AG08395 (cell line): ENCODE results near the gene CORO6.

Experiments
- DNase-seq: peaks from one replicate; pipeline ENCODE4 v3.0.0; 2012; ENCODE audit warnings: mixed read lengths, low spot score

The CORO6 gene

GRCh38 chr17:29630630-29631193 is 8.0 kb upstream of the CORO6 start:
- DNase-seq: no peak

- DNase-seq: no peak
These were observed 7.1 kb upstream of the CORO6 start for GRCh38 chr17:29629839-29630238.

GRCh38 chr17:29628644-29629043 is 5.9 kb upstream of the CORO6 start:
- DNase-seq: no peak

- DNase-seq: no peak
These were observed 5.2 kb upstream of the CORO6 start for GRCh38 chr17:29627951-29628350.

GRCh38 chr17:29625037-29625750 is 2.5 kb upstream of the CORO6 start:
- DNase-seq: peak; percentile 59

- no peak for DNase-seq
These were observed 1.9 kb upstream of the CORO6 start for GRCh38 chr17:29624586-29624985.

- DNase-seq: no peak
These were observed 553 bp upstream of the CORO6 start for GRCh38 chr17:29623283-29623647.

GRCh38 chr17:29621751-29622194 is 939 bp downstream of the CORO6 start:
- DNase-seq: no peak

GRCh38 chr17:29620779-29621500 is 1.8 kb downstream of the CORO6 start:
- DNase-seq: no peak

- DNase-seq: no peak
These were observed 2.4 kb downstream of the CORO6 start for GRCh38 chr17:29620271-29620670.

- DNase-seq: peak; percentile 35
These were observed 3.5 kb downstream of the CORO6 start for GRCh38 chr17:29619251-29619650.

GRCh38 chr17:29618272-29619065 is 4.2 kb downstream of the CORO6 start:
- no peak for DNase-seq

- peak; percentile 48 for DNase-seq
These were observed 5.0 kb downstream of the CORO6 start for GRCh38 chr17:29617481-29618271.

- peak; percentile 54 for DNase-seq
These were observed 5.6 kb downstream of the CORO6 start for GRCh38 chr17:29617125-29617480.

GRCh38 chr17:29616300-29617048 is 6.2 kb downstream of the CORO6 start:
- DNase-seq: no peak

- DNase-seq: peak; percentile 93
These were observed 7.0 kb downstream of the CORO6 start for GRCh38 chr17:29615492-29616299.

- DNase-seq: no peak
These were observed 7.7 kb downstream of the CORO6 start for GRCh38 chr17:29615048-29615385.

- DNase-seq: no peak
These were observed 8.2 kb downstream of the CORO6 start for GRCh38 chr17:29614349-29615047.

GRCh38 chr17:29613856-29614255 is 8.9 kb downstream of the CORO6 start:
- DNase-seq: no peak
